Measurements from ENCODE around the gene ABCC10. TPM values are rescaled to one million over a fixed set of nuclear protein-coding genes. Genes with fewer than 3 reads are reported as not detected.
A peak's percentile ranks its signal among the peaks of the same experiment; 100 is the strongest.
"Not testable (repeated sequence)": the region's sequence is repeated elsewhere in the genome, so short reads cannot be mapped to it uniquely, and the experiment has no call there.

ABCC10 gene
- total RNA-seq, 1 donor = 26.4 TPM

- H3K79me2 ChIP-seq (ENCODE audit: insufficient read depth, low read length) = no peaks in the 10 kb centered on the region
- no peak for TF ChIP-seq CTCF (IDR thresholded peaks at IDR 0.05; ENCODE audit: extremely low read depth, low read depth, low read length)
- H4K20me1 ChIP-seq (ENCODE audit: insufficient read depth, low read length) = no peaks in the 10 kb centered on the region
- DNase-seq (ENCODE audit: insufficient read length, low spot score, missing footprints) = no peak
- H3K27me3 ChIP-seq (ENCODE audit: insufficient read depth, low read length) = peaks cover 6% of the 10 kb centered on the region
- H3K27ac ChIP-seq (ENCODE audit: low read depth, low read length) = no peak overlapping the region
- no peaks in the 10 kb centered on the region for H3K4me1 ChIP-seq (ENCODE audit: insufficient read depth, low read length)
- no peaks in the 10 kb centered on the region for H3K9me3 ChIP-seq (ENCODE audit: low read depth, low read length)
- H2AFZ ChIP-seq (ENCODE audit: low read length) = no peak overlapping the region
- no peak overlapping the region for H3K4me3 ChIP-seq (ENCODE audit: insufficient read depth, low read length)
- no peak overlapping the region for H3K4me2 ChIP-seq (ENCODE audit: insufficient read depth, low read length)
- no peaks in the 10 kb centered on the region for H3K36me3 ChIP-seq (ENCODE audit: insufficient read depth, low read length)
These were observed 7.2 kb upstream of the ABCC10 start for GRCh38 chr6:43420012-43420709.

GRCh38 chr6:43421831-43422230 lies 5.5 kb upstream of the ABCC10 start:
- no peaks in the 10 kb centered on the region for H3K4me1 ChIP-seq (ENCODE audit: insufficient read depth, low read length)
- H3K9me3 ChIP-seq (ENCODE audit: low read depth, low read length) = no peaks in the 10 kb centered on the region
- no peak overlapping the region for H3K4me2 ChIP-seq (ENCODE audit: insufficient read depth, low read length)
- no peak for DNase-seq (ENCODE audit: insufficient read length, low spot score, missing footprints)
- no peaks in the 10 kb centered on the region for H3K36me3 ChIP-seq (ENCODE audit: insufficient read depth, low read length)
- no peak overlapping the region for H2AFZ ChIP-seq (ENCODE audit: low read length)
- H3K27me3 ChIP-seq (ENCODE audit: insufficient read depth, low read length) = peaks cover 6% of the 10 kb centered on the region
- no peak for TF ChIP-seq CTCF (IDR thresholded peaks at IDR 0.05; ENCODE audit: extremely low read depth, low read depth, low read length)
- no peaks in the 10 kb centered on the region for H4K20me1 ChIP-seq (ENCODE audit: insufficient read depth, low read length)
- no peak overlapping the region for H3K27ac ChIP-seq (ENCODE audit: low read depth, low read length)
- H3K79me2 ChIP-seq (ENCODE audit: insufficient read depth, low read length) = no peaks in the 10 kb centered on the region
- no peak overlapping the region for H3K4me3 ChIP-seq (ENCODE audit: insufficient read depth, low read length)

GRCh38 chr6:43425083-43425482 lies 2.3 kb upstream of the ABCC10 start:
- H3K27me3 ChIP-seq (ENCODE audit: insufficient read depth, low read length); H2AFZ ChIP-seq (ENCODE audit: low read length); H3K4me2 ChIP-seq (ENCODE audit: insufficient read depth, low read length); H4K20me1 ChIP-seq (ENCODE audit: insufficient read depth, low read length); H3K4me3 ChIP-seq (ENCODE audit: insufficient read depth, low read length); H3K27ac ChIP-seq (ENCODE audit: low read depth, low read length); DNase-seq (ENCODE audit: insufficient read length, low spot score, missing footprints); H3K9me3 ChIP-seq (ENCODE audit: low read depth, low read length); H3K4me1 ChIP-seq (ENCODE audit: insufficient read depth, low read length); H3K36me3 ChIP-seq (ENCODE audit: insufficient read depth, low read length): not testable (repeated sequence)
- peaks cover 23% of the 10 kb centered on the region for H3K79me2 ChIP-seq (ENCODE audit: insufficient read depth, low read length)

DNA sequence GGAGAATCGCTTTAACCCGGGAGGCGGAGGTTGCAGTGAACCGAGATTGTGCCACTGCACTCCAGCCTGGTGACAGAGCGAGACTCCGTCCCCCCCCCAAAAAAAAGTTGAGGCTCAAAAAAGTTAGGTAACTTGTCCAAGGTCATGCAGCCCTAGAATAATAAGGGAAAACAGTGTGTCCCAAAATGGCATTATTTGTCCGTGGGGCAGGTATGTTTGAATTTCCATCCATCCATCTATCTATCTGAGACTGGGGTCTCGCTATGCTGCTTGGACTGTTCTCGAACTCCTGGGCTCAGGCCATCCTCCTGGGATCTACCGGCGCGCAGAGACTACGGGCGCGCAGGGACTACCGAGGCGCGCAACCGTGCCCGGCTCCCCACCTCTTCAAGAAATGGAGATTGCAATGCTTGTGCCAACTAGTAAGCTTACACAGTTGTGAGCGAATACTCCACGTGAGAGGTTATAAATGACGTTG lies 374 bp upstream of the ABCC10 start:
- peak overlapping the region; percentile 88 for H3K4me3 ChIP-seq (ENCODE audit: insufficient read depth, low read length)
- H3K4me1 ChIP-seq (ENCODE audit: insufficient read depth, low read length) = peaks cover 10% of the 10 kb centered on the region
- no peaks in the 10 kb centered on the region for H3K9me3 ChIP-seq (ENCODE audit: low read depth, low read length)
- H3K4me2 ChIP-seq (ENCODE audit: insufficient read depth, low read length) = peak overlapping the region; percentile 95
- H3K27me3 ChIP-seq (ENCODE audit: insufficient read depth, low read length) = no peaks in the 10 kb centered on the region
- TF ChIP-seq CTCF (IDR thresholded peaks at IDR 0.05; ENCODE audit: extremely low read depth, low read depth, low read length) = no peak
- H2AFZ ChIP-seq (ENCODE audit: low read length) = peak overlapping the region; percentile 85
- peak overlapping the region; percentile 56 for H3K27ac ChIP-seq (ENCODE audit: low read depth, low read length)
- peaks cover 31% of the 10 kb centered on the region for H3K79me2 ChIP-seq (ENCODE audit: insufficient read depth, low read length)
- DNase-seq (ENCODE audit: insufficient read length, low spot score, missing footprints) = no peak
- peaks cover 4% of the 10 kb centered on the region for H4K20me1 ChIP-seq (ENCODE audit: insufficient read depth, low read length)
- H3K36me3 ChIP-seq (ENCODE audit: insufficient read depth, low read length) = peaks cover 9% of the 10 kb centered on the region
